OCI-LY7 (cell line): ENCODE results near the gene ASCL5.

ENCODE experiments used
- CTCF ChIP-seq: fragments of 200-600 bp; sonication (generic); conservative IDR thresholded peaks from 2 replicates; pipeline ENCODE4 v1.5.1; 2014; ENCODE audit warnings: mild to moderate bottlenecking, antibody characterized with exemption, low read length, moderate library complexity, mixed read lengths
- EZH2phosphoT487 ChIP-seq: fragments of 200-600 bp; sonication (generic); IDR thresholded peaks from 2 replicates; pipeline ENCODE4 v1.6.1; 2018; ENCODE audit warnings: low read depth, borderline replicate concordance, mild to moderate bottlenecking, mixed run types, antibody characterized with exemption, low read length, moderate library complexity, mixed read lengths

- peak; percentile 92 for TF ChIP-seq CTCF
- no peak for TF ChIP-seq EZH2phosphoT487
Measured at GRCh38 chr1:201119206-201120197, 7.5 kb downstream of the ASCL5 start.
